ENCODE results near the gene ENC1.

DNA sequence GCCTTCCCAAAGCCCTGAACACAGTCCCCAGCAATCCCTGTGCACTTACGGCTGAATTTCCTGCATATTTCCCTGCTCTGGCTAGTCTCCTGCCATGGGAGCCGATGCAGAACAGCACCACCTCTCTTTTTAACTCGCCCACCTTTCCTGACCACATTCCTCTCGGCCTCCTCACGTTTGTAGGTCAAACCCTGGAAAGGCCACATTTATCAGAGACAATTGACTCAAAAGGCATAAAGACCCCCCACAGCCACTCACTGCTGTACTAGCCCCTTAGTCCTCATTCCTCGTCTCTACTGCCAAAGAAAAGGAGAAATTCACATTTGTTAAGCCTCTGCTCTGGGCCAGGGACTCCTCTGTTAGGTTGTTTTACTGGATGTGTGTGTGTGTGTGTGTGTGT lies 43.6 kb downstream of the ENC1 start:
- TF ChIP-seq SUZ12 (IDR thresholded peaks at IDR 0.05) (no peak), LEF1 (IDR thresholded peaks at IDR 0.05; ENCODE audit: borderline replicate concordance) (no peak), L3MBTL2 (conservative IDR thresholded peaks at IDR 0.05) (no peak)

Measured in HEK293T (cell line).